G401.6 (cell line): ENCODE measurements around the gene HOMER2.
"Not testable (repeated sequence)": the region's sequence is repeated elsewhere in the genome, so short reads cannot be mapped to it uniquely, and the experiment has no call there.

ENCODE experiments used
- FAIRE-seq: peaks from 2 replicates; lab custom pipeline; 2012; peaks lifted over from hg19 to GRCh38; lab: Jason Lieb, UNC

The HOMER2 gene

GRCh38 chr15:82964890-82965289 is 12.4 kb upstream of the HOMER2 start:
- no peak for FAIRE-seq

DNA sequence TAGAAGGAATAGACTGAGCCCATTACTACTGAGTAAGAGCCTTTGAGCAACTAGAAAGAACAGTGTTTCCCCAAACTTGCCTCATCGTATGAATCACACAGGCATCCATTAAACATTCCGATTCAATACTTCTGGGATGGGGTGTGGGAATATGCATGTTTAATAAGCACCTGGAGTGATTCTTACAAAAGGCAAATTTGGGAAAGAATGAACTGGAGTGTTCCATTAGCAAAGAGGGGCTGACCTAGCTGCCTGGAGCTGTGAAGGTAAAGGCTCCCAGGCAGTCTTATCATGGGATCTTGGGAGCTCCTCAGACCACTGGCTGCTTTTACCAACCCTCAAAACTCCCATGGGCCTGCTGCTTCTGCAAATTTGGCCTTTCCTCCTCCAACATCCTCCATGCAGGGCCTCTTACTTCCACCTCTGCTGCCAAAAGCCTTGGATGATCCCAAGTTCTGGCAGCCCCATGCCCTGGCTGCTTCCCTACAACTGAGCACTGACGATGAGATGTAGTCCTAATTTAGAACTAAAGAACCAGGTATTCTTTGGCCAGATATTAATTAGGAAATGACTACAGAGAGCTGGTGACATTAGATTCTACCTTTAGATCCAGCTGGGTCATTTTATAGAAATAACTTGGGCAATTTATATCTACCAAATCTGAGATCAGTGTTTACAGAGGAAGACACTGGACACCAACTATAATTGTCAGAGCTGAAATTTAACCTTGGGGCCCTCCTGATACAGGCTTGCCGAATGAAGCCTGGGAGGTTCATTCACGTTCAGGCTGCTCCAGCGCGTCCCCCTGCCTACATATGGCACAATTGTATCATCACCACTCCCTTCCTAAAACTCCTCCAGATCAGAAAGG is 11.2 kb upstream of the HOMER2 start:
- no peak for FAIRE-seq

GRCh38 chr15:82960766-82961165 is 8.2 kb upstream of the HOMER2 start:
- no peak for FAIRE-seq

- FAIRE-seq, result no peak
These were observed 6.9 kb upstream of the HOMER2 start for GRCh38 chr15:82959423-82959822.

DNA sequence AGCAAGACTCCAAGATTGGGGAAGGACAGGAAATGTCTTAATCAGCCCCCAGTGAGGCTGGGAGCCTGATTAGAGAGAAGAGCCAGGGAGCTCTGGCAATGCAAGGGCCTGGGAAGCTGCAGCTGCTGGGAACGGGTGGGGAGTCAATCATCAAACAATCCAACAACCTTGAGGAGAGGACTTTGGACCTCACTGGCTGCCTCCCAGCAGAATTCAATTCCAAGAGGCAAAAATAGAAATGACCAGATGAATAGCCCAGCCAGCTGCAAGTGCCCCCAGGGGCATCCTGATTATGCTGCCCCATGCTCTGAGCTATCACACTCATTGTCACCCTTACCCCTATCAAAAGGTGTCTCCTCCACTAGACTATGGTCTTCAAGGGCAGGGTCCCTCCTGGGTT is 6.1 kb upstream of the HOMER2 start:
- FAIRE-seq, result no peak

DNA sequence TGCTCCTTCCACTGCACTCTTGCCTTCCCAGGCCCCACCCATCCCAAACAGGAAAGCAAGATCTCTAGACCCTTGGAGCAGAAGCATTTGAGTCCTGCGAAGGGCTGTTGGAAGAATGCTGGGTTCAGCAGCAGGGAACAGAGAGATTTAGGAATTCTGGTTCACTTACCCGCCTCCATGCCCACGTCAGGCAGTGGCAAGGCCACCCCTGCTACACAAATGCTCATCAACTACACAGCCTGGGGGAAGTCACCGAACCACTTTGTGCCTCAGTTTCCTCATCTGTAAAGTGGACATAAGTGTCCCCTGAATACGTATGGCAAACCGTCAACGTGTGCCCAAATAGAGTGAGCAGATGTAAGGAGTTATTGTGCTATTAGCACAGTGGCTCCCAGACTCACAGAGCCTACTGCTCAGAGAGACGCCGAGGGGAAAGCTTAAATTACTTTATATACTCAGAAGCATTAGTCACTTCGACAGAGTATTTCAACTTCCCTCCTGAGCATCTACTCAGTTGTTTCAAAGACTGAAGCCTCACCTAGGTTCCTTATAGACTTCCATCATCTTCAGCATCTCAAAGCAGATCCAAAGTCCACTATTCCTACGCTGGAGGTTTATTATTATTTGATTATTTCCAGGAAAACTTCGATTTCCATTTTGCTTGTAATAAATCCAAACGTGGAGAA is 905 bp downstream of the HOMER2 start:
- no peak for FAIRE-seq

- FAIRE-seq, result no peak
These were observed 1.7 kb downstream of the HOMER2 start for GRCh38 chr15:82950746-82951370.

DNA sequence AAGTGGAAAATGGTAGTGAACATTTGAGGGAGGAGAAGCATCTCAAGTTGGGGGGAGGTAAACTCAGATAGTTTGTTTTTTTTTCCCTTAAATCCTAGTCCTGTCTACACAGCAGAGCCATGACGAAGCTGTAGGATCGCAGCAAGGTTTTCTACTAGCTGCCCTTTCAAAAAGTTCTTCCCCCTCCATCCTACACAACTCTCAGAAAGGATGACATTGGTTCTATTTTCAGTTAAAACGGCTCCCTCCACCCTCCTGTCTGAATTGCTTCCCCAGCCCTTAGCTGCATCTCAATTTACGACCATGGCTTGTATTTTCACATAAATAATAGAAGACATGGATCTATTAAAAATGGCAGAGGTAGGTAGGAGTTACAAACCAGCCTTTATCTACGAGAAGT is 2.2 kb downstream of the HOMER2 start:
- no peak for FAIRE-seq

GRCh38 chr15:82946155-82946701 is 6.3 kb downstream of the HOMER2 start:
- no peak for FAIRE-seq

DNA sequence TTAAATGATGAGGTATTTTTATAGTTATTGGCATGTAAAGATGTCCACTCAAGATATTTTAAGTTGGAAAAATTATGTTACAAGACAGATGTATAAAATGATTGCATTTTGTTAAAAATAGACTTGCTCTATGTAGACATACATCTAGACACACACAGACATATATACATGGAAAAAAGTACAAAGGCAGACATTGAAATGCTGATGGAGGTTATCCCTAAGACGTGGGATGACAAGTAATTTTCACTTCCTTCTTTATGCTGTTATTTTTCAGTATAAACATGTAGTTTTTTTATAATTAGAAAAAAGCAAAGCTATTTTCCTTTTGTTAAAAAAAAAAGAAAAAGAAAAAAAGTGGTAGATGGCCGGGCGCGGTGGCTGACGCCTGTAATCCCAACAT is 7.2 kb downstream of the HOMER2 start:
- no peak for FAIRE-seq

- FAIRE-seq, result no peak
These were observed 7.7 kb downstream of the HOMER2 start for GRCh38 chr15:82944821-82945220.

DNA sequence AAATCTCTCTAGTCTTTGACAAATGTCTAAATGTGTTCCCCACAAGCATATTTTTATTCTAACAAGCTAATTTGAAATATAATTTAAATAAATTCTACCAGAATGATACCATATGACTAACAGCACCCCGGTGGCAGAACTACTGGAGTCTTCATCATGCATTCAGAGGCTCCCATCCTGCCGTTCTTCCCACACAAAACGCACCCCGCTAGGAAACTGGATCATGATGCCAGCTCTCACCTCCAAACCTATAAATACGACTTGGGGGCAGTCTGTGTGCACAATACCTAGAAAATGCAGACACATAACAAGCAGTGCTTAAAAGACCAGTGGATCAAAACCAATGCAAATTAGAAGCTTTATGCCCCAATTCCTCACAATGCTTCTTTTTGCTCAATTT is 8.5 kb downstream of the HOMER2 start:
- FAIRE-seq, result no peak

- no peak for FAIRE-seq
These were observed 9.3 kb downstream of the HOMER2 start for GRCh38 chr15:82943176-82943575.

DNA sequence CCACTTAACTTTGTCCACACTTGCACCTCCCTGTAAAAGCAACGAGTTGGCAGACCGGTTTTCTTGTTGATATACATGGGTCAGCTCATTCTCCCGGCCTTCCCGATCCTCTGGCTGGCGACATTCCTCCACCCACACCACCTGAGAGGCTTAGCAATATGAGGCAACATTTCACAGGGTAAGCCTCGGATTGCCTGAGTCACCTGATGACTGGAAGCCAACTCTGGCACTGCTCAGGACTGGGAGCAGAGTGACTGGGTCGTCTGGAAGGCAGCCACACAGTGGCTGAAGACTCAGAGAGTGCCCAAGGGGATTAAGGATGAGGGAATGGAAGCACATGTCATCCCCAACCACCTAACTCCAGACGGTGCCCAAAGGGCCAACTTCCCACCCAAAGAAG is 9.8 kb downstream of the HOMER2 start:
- FAIRE-seq, result no peak

- not testable (repeated sequence) for FAIRE-seq
These were observed 12.8 kb downstream of the HOMER2 start for GRCh38 chr15:82939678-82940077.

DNA sequence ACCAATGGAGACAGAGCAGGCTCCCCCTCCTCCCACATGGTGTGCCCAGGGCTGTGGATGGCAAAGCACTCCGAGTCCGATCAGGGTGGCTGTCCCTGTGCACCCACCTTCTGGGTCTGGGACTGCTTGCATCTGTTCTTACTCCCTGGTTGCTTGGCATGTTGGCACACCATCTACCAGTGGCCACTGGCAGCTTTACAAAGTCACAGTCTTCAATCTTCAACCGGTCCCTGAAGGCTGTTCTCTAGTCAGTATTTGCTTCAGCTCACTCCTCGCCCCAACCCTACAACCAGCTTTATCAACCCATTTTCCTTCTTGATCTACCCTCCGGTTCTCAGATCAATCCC is 14.8 kb downstream of the HOMER2 start:
- no peak for FAIRE-seq

GRCh38 chr15:82936966-82937711 is 15.4 kb downstream of the HOMER2 start:
- no peak for FAIRE-seq

- no peak for FAIRE-seq
These were observed 17.1 kb downstream of the HOMER2 start for GRCh38 chr15:82935382-82935781.

DNA sequence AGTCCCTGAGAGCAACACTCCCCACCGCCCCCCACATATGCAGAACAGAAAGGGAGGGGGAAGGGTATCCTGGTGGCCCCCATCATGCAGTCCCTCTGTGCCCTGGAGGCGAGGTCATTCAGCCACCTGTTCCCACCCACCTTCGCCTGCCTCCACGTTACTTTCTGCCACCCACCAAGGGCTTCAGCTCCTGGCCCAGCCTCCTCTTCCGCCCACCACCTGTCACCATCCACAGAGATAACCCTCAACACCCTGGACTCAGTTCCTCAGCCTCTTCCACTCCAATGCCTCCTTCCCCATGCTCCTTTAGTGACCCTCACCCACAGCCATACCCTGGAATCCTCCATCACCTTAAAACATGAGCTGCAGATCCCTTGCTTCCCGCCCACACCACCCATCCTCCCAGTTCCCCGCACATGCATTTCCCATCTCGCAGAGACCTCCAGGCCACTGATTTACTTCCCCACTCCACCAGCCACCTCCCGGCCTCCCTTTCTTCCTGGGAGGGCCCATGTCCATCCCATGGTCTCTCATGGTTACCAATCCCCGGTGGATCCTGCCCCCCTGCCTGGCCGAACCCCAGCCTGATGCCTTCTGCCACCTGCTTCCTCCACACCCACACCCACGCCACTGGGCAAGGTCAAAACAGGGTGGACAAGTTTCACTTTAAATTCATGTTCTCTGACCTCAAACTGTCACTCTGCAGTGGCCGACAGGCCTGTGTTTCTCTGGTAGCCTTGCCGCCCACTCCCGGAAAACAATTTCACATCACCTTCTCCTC is 18.2 kb downstream of the HOMER2 start:
- no peak for FAIRE-seq

DNA sequence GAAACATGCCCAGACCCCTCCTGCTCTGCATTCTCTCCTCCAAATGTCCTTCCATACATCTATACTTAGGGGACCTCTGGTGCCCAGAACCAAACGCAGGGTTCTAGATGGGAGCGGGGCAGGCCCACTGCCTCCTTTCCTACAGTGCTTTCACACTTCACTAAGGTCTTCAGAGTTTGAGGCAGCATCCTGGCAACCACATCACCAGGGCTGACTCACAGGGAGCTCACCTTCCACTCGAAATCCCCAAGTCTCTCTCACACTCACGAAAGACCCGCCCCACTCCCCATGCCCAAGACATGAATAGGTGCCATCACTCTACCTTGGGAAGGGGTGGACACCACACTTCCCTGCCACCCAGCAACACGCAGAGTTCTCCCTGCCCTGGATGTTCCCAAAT is 18.9 kb downstream of the HOMER2 start:
- FAIRE-seq, result no peak

DNA sequence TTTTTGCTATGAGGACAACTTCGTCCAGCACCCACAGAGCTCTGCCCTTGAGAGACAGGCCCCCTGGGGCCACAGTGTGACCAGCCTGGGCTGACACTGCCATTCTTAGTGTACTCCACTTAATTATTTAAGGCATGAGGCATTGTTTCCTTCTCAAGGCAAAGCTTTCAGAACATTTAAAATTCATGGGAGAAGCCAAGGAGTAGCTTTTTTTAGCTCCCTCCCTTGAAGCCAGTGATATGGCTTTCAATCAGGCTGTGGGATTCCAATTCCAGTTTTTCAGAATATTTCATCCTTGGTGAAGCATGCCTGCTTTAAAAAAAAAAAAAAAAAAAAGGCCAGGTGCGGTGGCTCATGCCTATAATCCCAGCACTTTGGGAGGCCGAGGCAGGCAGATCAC is 21.3 kb downstream of the HOMER2 start:
- no peak for FAIRE-seq

GRCh38 chr15:82930461-82930860 is 22.1 kb downstream of the HOMER2 start:
- no peak for FAIRE-seq
